ENCODE data around the gene RNASE11. TPM values are rescaled to one million over a fixed set of nuclear protein-coding genes. Genes with fewer than 3 reads are reported as not detected.

The RNASE11 gene
- total and polyA plus RNA-seq, 11 donors: not detected

DNA sequence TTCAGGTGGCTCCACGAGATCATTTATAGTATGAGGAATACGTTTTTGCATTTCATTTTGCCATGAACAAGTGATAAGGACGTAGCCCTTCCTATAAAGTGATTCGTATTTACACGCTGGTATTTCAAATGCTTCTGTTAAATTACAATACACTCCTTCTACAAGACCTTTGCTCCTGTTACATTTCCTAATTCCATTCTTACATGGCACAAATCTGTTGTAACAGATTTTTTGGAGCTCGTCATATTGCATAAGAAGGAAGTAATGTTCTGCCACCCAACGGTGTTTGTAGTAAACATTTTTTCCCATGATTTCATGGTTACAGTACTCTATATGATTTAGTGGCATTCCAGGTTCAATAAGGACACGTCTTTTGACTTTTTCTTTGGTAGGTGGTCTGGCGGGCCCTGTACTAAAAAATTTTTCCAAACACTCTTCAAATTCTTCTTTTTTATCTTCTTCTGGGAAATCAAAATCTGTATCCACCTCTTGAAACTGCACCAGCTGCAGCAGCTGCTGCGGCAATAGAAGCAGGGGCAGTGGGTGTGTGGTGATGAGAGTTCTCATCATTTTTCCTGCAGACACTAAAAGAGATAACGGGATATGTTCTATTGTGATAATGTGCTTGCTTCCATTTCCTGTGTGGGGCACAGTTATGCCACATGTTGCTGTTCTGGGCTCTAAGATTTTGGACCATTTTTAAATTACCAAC, 31.1 kb downstream of the RNASE11 start:
- WGBS, 4 donors: 62 to 65% (median 65%) methylated on average over 11 of the region's 11 CpGs

DNA sequence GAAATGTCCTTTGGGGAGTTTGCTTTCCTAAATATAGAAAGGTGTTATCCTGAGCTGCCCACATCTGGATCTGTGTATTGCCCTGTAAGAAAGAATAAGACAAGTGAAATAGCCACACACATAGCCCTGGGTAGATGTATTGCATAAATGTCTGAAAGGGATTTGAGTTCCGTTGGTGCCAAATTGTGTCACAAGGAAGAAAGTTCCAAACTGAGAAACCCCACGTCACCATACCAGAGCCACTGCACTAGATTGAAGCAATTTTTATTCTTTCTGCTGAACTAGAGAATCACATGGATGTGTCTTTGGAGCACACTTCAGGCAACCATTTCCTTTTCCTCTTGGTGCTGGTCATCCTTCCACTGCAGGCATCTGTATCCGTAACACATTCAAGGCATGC, 32.0 kb downstream of the RNASE11 start:
- intact Hi-C loops (cut with DNase I): no loop called here
- WGBS, 4 donors: 81 to 94% (median 88%) methylated on average over 3 of the region's 3 CpGs
- H3K27ac ChIP-seq: no peak overlapping the region
- no peaks in the 10 kb centered on the region for H3K36me3 ChIP-seq
- H3K9me3 ChIP-seq: no peaks in the 10 kb centered on the region
- TF ChIP-seq, protein P1, sequence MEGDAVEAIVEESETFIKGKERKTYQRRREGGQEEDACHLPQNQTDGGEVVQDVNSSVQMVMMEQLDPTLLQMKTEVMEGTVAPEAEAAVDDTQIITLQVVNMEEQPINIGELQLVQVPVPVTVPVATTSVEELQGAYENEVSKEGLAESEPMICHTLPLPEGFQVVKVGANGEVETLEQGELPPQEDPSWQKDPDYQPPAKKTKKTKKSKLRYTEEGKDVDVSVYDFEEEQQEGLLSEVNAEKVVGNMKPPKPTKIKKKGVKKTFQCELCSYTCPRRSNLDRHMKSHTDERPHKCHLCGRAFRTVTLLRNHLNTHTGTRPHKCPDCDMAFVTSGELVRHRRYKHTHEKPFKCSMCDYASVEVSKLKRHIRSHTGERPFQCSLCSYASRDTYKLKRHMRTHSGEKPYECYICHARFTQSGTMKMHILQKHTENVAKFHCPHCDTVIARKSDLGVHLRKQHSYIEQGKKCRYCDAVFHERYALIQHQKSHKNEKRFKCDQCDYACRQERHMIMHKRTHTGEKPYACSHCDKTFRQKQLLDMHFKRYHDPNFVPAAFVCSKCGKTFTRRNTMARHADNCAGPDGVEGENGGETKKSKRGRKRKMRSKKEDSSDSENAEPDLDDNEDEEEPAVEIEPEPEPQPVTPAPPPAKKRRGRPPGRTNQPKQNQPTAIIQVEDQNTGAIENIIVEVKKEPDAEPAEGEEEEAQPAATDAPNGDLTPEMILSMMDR (IDR thresholded peaks at IDR 0.05): no peak
- ATAC-seq (no peak), DNase-seq (no peak)
- H3K4me1 ChIP-seq: peaks cover 0 to 7% (median 0%) of the 10 kb centered on the region in 12 donors
- H3K27me3 ChIP-seq: no peaks in the 10 kb centered on the region
- H3K4me3 ChIP-seq: no peak overlapping the region

More for the DNA sequence above, 31.1 kb downstream of the RNASE11 start:
- Histone ChIP-seq H3K36me3 (no peaks in the 10 kb centered on the region), H3K27ac (no peak overlapping the region), H3K4me1 (peaks cover 0 to 7% (median 0%) of the 10 kb centered on the region in 12 donors), H3K27me3 (no peaks in the 10 kb centered on the region), H3K4me3 (no peak overlapping the region), H3K9me3 (no peaks in the 10 kb centered on the region)
- no peak for ATAC-seq
- DNase-seq: no peak
- TF ChIP-seq, protein P1 (IDR thresholded peaks at IDR 0.05): no peak
- TF ChIP-seq POLR2A (IDR thresholded peaks at IDR 0.05): no peak
- intact Hi-C loops (cut with DNase I): no loop called here

DNA sequence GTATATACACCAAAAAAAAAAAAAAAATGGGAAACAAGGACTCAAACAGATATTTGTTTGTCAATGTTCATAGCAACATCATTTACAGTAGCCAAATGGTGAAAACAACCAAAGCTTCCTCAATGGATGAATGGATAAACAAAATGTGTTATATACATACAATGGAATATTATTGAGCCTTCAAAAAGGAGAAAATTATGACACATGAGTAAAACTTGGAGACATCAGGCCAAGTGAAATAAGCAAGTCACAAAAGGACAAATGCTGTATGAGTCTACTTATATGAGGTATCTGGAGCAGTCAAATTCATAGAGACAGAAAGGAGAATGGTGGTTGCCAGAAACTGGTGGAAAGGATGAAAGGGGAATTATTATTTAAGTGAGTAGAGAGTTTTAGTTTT, 34.8 kb downstream of the RNASE11 start:
- no peaks in the 10 kb centered on the region for H3K27me3 ChIP-seq
- H3K4me3 ChIP-seq: no peak overlapping the region
- TF ChIP-seq POLR2A (IDR thresholded peaks at IDR 0.05): no peak
- TF ChIP-seq, protein P1 (IDR thresholded peaks at IDR 0.05): no peak
- H3K9me3 ChIP-seq: no peaks in the 10 kb centered on the region
- ATAC-seq: no peak
- peaks cover 0 to 7% (median 0%) of the 10 kb centered on the region in 12 donors for H3K4me1 ChIP-seq
- intact Hi-C loops (cut with DNase I): no loop called here
- no peak for DNase-seq
- no peak overlapping the region for H3K27ac ChIP-seq
- H3K36me3 ChIP-seq: no peaks in the 10 kb centered on the region

DNA sequence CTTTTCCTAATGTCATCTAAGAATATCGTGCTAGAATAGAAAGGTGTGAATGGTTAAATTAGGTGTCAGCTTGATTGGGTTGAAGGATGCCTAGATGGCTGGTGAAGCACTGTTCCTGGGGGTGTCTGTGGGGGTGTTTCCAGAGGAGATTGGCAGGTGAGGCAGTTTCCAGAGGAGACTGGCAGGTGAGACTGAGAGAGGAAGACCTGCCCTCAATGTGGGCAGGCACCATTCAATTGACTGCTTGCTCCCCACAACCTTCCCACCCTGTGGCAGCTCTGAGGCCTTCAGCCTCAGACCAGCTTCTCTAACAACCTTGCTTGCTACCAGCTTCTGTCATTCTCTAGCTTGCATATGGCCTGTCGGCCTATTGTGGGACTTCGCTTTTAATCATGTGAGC, 36.2 kb downstream of the RNASE11 start:
- no peak for DNase-seq
- peaks cover 0 to 4% (median 0%) of the 10 kb centered on the region in 9 donors for H3K27me3 ChIP-seq
- 94 to 98% (median 94%) methylated on average over 3 of the region's 3 CpGs for WGBS, 4 donors
- H3K27ac ChIP-seq: no peak overlapping the region
- TF ChIP-seq POLR2A (IDR thresholded peaks at IDR 0.05): no peak
- TF ChIP-seq, protein P1 (IDR thresholded peaks at IDR 0.05): no peak
- intact Hi-C loops (cut with DNase I): no loop called here
- H3K36me3 ChIP-seq: no peaks in the 10 kb centered on the region
- H3K4me1 ChIP-seq: peaks cover 0 to 5% (median 0%) of the 10 kb centered on the region in 12 donors
- no peaks in the 10 kb centered on the region for H3K9me3 ChIP-seq
- no peak overlapping the region for H3K4me3 ChIP-seq
- ATAC-seq: no peak
